Measurements from ENCODE around the gene KIRREL3.

DNA sequence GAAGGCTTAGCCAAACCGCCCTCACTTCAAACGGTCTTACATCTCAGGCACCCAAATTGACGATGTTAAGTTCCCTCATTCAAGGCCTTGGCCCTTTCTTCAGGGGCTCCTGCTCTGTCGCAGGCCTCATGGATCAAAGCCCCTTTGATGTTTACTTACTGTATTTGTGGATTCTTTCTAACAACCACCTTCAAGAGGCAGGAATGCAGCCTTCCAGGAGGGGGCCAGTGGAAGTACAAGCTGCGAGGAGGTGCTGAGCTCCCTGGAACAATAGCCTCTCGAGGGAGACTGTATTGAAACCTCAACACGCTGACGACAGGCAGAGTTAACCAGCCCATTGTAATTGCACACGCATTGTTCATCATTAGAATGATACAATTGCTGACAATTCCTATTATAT is 436.0 kb downstream of the KIRREL3 start:
- TF ChIP-seq, protein P1, sequence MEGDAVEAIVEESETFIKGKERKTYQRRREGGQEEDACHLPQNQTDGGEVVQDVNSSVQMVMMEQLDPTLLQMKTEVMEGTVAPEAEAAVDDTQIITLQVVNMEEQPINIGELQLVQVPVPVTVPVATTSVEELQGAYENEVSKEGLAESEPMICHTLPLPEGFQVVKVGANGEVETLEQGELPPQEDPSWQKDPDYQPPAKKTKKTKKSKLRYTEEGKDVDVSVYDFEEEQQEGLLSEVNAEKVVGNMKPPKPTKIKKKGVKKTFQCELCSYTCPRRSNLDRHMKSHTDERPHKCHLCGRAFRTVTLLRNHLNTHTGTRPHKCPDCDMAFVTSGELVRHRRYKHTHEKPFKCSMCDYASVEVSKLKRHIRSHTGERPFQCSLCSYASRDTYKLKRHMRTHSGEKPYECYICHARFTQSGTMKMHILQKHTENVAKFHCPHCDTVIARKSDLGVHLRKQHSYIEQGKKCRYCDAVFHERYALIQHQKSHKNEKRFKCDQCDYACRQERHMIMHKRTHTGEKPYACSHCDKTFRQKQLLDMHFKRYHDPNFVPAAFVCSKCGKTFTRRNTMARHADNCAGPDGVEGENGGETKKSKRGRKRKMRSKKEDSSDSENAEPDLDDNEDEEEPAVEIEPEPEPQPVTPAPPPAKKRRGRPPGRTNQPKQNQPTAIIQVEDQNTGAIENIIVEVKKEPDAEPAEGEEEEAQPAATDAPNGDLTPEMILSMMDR (IDR thresholded peaks at IDR 0.05) = no peak
- no peak for TF ChIP-seq POLR2AphosphoS5 (IDR thresholded peaks at IDR 0.05)
- no peak for TF ChIP-seq POLR2A (IDR thresholded peaks at IDR 0.05)
